Stimulated activated CD8-positive, alpha-beta memory T cell treated with anti-CD3 and anti-CD28 coated beads, Interleukin-15, amount 100 ng/mL, for 1 hour (primary cell): ENCODE results near the gene GIMAP4.
"Not testable (repeated sequence)": the region's sequence is repeated elsewhere in the genome, so short reads cannot be mapped to it uniquely, and the experiment has no call there.

ENCODE experiments used
- DNase-seq: peaks from one replicate; pipeline ENCODE4 v3.0.0-alpha.2; 2020; ENCODE audit warnings: low read depth

Gene GIMAP4

GRCh38 chr7:150567169-150567568 lies at the start of gene GIMAP4:
Gene GIMAP4 (plus strand): TSS chr7:150567390. CDS start chr7:150569902, 2,512 bp downstream.
- DNase-seq: no peak

- no peak for DNase-seq
Observed at GRCh38 chr7:150519310-150519709, 47.9 kb upstream of the GIMAP4 start.

GRCh38 chr7:150520145-150520544 lies 47.0 kb upstream of the GIMAP4 start:
- no peak for DNase-seq

GRCh38 chr7:150522931-150523330 lies 44.3 kb upstream of the GIMAP4 start:
- DNase-seq: not testable (repeated sequence)

GRCh38 chr7:150524018-150524417 lies 43.2 kb upstream of the GIMAP4 start:
- DNase-seq: no peak

DNA sequence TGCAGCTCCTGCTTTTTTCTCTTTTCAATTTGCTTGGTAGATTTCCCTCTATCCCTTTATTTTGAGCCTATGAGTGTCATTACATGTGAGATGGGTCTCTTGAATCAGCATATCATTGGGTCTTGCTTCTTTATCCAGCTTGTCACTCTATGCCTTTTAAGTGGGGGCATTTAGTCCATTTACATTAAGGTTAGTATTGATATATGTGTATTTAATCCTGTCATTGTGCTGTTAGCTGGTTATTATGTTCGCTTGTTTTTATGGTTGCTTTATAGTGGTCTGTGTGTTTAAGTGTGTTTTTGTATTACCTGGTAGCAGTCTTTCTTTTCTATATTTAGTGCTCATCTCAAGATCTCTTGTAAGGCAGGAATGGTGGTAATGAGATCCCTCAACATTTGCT lies 35.5 kb upstream of the GIMAP4 start:
- no peak for DNase-seq

GRCh38 chr7:150538259-150538658 lies 28.9 kb upstream of the GIMAP4 start:
- no peak for DNase-seq

GRCh38 chr7:150553163-150553562 lies 14.0 kb upstream of the GIMAP4 start:
- no peak for DNase-seq

- no peak for DNase-seq
Observed at GRCh38 chr7:150556521-150557138, 10.6 kb upstream of the GIMAP4 start.

- DNase-seq: no peak
Observed at GRCh38 chr7:150560486-150560885, 6.7 kb upstream of the GIMAP4 start.

DNA sequence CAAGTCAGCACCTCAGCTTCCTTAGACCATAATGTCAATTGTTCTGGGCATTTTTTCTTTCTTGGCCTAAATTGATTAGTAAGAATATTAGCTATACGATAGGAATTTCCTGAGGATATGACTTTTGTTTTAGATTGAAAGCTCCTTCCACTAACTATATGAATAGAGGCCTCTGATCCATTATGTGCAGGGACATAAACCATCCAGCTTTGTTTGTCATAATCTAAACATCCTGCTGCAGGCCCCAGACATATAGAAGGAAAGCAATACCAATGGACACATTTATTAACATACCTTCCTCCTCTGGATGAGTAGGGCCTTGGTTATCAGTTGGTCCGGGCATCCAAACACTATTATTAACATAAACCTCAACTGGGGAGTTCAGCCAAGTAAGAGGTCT lies 4.3 kb upstream of the GIMAP4 start:
- DNase-seq: no peak

DNA sequence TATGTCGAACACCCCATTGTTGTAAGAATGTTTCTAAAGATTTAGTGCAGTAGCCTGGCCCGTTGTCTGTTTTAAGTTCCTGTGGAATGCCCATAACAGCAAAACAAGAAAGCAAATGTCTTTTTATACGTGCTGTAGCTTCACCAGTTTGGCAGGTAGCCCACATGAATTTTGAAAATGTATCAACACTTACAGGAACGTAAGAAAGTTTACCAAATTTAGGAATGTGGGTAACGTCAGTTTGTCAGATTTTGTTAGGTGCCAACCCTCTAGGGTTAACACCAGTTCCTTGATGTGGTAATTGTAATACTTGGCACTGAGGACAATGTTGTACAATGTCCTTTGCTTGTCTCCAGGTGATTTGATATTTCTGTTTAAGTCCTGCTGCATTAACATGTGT lies 3.2 kb upstream of the GIMAP4 start:
- DNase-seq: no peak

DNA sequence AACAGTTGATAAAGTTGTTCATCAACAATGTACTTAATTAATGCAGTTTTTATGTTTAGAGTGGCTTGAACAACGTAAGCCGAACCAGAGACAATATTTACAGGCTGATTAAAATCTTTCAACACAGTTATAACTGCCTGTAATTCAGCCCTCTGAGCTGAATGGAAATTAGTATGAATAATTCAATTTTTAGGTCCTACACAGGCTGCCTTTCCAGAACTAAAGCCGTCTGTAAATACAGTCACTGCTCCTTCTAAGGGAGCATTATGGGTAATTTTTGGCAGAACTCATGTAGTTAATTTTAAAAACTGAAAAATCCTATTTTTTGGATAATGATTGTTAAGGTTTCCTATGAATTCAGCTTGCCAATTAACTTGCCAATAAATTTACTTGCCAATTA lies 2.6 kb upstream of the GIMAP4 start:
- no peak for DNase-seq

- DNase-seq: no peak
Observed at GRCh38 chr7:150565239-150565638, 2.0 kb upstream of the GIMAP4 start.

GRCh38 chr7:150566123-150566522 lies 1.1 kb upstream of the GIMAP4 start:
- DNase-seq: no peak

DNA sequence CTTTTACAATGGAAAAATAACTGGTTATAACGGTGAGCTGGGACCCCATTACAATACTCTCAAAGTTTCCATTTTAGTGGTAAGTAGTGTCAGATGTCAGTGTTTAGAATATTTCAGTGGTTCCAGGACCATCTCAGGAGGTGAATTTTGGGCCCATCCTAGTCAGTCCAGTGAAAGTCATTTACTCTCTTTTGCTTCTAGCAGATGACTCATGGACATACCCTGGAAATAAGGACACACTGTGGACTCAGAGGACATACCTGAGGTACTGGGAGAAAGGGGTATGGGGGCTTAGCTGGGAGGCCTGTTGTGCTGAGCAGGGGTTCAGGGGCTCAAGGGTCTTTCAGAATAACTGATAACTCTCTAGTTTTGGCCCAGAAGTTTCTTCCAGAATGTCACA lies 618 bp upstream of the GIMAP4 start:
- no peak for DNase-seq

DNA sequence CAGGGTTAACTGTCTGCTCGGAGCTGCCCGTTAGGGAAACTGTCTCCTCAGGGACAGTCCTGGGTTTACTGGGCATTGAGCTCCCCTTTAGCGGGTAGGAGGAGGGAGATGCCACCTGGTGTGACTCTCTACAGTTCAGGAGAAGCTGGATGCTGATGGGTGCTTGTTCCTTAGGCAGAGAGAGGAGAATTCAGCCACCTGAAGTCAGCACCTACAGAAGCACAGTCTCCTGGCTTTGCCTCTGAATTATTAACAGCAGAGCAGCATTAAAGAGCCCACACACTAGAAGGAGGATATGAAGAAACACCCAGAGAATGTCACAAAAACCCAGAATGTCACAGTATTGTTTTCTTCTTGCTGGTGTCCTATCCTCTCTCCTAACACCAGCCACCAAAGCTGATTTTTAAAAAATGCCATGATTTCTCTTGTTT lies 696 bp downstream of the GIMAP4 start:
- no peak for DNase-seq

DNA sequence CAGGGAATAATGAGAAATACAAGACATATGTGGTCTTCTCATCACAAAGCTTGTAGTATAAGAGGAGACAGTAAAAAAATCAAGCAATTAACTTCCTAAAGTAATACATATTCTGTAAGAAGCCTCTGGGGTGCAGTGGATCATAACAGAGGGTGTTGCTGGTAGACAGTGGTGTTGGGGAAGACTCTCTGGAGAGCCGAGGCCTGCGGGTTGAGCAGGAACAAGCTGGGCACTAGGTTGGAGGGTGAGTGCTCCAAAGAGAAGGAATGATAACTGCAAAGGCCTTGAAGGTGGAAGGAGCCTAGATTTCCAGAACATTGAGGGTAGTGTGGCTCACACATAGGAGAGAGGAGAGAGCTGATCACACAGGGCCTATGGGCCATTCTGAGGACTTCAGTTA lies 1.5 kb downstream of the GIMAP4 start:
- DNase-seq: no peak

GRCh38 chr7:150569245-150569955 lies 2.2 kb downstream of the GIMAP4 start:
- no peak for DNase-seq

- no peak for DNase-seq
Observed at GRCh38 chr7:150570556-150571465, 3.6 kb downstream of the GIMAP4 start.

DNA sequence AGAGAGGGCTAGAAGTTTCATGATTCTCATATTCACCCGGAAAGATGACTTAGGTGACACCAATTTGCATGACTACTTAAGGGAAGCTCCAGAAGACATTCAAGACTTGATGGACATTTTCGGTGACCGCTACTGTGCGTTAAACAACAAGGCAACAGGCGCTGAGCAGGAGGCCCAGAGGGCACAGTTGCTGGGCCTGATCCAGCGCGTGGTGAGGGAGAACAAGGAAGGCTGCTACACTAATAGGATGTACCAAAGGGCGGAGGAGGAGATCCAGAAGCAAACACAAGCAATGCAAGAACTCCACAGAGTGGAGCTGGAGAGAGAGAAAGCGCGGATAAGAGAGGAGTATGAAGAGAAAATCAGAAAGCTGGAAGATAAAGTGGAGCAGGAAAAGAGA lies 5.3 kb downstream of the GIMAP4 start:
- no peak for DNase-seq

DNA sequence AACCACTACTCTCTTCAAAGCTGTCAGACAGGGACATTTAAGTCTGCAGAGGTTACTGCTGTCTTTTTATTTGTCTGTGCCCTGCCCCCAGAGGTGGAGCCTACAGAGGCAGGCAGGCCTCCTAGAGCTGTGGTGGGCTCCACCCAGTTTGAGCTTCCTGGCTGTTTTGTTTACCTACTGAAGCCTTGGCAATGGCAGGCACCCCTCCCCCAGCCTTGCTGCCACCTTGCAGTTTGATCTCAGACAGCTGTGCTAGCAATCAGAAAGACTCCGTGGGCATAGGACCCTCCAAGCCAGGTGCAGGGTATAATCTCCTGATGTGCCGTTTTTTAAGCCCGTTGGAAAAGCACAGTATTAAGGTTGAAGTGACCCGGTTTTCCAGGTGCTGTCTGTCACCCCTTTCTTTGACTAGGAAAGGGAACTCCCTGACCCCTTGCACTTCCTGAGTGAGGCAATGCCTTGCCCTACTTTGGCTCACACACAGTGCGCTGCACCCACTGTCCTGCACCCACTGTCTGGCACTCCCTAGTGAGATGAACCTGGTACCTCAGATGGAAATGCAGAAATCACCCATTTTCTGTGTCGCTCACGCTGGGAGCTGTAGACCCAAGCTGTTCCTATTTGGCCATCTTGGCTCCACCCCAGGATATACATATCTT lies 12.9 kb downstream of the GIMAP4 start:
- not testable (repeated sequence) for DNase-seq
